Fibroblast of skin of scalp (primary cell): ENCODE results near the gene TERT.

ENCODE experiments used
- DNase-seq: peaks from one replicate; pipeline ENCODE4 v3.0.0-alpha.2; 2013

TERT gene

DNA sequence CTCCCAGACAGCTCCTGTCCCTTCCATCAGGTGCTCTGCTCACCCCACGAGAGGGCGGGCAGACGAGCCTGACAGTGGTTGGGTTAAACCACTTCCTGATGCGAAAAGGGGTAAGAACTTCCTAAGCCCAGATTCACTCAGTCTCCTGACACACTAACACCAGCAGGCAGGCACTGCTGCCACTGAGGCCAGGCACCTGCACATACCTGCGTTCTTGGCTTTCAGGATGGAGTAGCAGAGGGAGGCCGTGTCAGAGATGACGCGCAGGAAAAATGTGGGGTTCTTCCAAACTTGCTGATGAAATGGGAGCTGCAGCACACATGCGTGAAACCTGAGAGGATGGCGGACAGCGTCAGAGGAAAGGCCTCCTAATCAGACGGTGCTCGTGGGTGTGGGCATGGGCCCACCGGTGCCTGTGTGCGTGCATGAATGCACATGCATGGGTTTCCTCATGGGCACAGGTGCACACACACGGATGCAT is 39.7 kb downstream of the TERT start:
- DNase-seq, result no peak

DNA sequence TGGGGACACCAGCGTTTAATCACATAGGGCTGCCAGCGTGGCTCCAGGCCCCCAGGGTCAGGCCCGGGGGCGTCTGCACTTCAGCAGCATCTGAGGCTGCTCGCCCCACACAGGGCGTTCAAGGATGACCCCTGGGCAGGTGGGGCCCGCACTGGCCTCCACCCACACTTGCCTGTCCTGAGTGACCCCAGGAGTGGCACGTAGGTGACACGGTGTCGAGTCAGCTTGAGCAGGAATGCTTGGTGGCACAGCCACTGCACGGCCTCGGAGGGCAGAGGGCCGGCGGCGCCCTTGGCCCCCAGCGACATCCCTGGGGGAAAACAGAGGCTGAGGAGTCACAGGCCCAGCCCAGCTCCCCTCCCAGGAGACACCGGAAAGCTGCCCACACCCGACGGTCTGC is 40.7 kb downstream of the TERT start:
- DNase-seq, result no peak

DNA sequence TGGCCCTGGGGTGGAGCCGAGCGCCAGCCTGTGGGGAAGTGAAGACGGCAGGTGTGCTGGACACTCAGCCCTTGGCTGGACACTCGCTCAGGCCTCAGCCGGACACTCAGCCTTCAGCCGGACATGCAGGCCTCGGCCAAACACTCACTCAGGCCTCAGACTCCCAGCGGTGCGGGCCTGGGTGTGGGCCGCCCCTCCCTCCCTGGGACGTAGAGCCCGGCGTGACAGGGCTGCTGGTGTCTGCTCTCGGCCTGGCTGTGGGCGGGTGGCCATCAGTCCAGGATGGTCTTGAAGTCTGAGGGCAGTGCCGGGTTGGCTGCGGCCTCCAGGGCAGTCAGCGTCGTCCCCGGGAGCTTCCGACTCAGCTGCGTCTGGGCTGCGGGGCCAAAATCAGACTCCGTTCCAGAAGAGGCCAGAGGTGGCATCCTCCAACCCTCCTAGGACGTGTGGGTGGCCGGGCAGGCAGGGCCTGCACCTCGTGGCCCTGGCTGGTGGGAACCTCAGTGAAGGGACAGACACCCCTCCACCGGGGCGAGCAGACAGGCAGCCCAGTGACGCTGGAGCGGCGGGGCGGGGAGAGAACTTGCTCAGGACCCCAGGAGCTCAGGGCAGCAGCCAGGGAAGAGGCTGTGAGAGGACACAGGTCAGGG is 41.3 kb downstream of the TERT start:
- no peak for DNase-seq

DNA sequence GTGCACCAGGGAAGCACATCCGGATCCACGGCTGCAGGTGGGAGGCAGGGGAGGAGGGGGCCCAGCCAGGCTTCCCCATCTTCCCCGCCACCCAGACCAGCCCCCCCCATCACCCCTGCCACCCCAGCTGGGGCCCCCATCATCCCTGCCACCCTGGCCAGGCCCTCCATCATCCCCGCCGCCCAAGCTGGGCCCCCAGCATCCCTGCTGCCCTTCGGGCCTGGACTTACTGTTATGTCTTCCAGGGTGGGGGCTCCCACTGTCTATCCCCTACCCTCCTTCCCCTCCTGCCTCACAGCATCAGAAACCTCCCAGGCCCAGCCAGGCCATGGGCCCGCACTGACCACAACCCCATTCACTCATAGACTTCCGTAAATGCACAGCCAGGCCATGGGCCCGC is 42.2 kb downstream of the TERT start:
- no peak for DNase-seq

DNA sequence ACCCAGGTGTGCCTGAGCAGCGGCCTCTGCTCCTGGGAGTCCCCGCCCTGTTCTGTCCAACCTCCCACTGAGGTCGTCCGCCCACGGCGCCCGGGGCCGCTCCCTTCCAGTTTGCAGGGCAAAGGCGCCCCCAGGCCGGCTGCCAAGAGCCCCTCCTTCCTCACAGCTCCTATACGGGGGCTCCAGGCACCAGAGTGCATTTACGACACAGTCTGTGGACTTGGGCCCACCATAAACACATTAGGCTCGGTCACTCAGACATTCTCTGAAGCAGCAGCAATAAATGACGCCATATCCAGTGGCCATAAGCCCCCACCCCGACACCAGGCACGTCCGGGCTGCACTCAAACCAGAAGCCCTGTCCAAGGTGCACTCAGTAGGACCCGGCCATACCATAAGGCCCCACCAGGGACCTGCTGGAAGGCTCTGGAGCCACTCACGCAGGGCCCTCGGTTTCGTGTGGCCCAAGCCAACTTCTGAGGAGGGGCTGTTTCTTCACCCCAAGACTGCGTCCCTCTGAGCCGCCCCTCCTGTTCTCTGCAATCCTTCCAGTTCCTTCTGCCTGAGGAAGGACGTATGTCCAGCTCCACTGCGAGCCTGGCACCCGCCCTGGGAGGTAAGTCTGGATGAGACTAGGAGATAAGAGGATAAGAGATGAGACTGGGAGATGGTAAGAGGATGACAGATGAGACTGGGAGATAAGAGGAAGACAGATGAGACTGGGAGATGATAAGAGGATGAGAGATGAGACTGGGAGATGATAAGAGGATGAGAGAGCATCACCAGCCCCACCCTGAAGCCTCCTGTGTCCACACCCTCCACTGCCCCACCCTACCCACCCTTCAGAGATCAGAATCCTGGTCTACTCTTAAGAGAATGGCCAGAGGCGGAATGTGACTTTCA is 42.9 kb downstream of the TERT start:
- no peak for DNase-seq

DNA sequence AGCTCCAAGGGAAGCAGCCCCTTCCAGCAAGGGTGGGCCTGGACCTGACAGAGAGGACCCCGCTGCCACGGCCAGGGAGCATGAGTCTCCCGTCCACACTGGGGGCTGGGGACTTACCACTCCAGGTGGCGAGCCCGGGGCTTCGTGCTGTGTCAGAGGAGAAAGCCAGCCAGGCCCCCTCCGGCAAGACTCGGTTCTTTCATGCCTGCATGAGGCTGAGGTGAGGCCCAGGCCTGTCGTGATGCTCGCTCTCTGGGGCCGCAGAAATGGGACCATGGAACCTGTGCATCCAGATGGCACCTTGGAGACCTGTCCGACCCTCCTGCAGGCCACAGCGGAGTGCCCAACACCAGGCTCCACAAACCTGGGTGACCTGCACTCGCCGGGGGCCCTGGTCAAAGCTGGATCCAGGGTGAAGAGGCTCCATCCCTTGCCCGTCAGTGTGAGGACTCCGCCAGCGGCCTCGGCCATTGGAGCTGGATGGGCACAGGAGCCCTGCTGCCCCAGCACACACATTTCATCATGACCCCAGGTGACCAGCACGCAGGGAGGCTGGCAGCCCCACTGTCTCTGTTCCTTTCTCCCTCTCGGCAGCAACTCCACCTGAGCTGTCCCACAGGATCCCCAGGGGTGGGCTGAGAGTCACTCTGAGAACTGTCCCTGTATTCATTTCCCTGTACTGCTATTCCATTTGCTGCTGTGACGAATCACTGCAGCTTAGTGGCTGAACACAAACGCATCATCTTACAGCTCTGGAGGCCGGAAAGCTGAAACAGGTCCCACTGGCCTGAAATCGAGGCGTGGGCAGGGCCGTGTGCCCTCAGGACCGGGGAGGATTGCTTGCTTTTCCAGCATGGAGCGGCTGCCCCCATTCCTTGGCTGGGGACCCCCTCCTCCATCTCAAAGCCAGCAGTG is 45.2 kb downstream of the TERT start:
- no peak for DNase-seq

DNA sequence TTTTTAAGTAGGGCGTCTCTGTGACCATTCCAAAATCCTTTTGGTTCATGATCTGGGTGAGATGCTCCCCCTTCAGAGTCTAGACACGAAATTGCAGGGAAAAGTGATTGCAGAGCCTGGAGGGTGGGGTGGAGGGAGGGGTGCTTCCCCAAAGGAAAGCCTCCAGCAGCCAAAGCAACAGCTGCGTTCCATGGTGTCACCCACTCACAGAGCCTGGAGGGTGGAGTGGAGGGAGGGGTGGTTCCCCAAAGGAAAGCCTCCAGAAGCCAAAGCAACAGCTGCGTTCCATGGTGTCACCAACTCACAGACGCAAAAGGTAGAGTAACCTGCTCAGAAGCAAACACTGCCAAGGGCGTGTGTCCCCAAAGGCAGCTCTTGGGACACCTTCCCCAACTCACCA is 47.1 kb downstream of the TERT start:
- DNase-seq, result no peak

DNA sequence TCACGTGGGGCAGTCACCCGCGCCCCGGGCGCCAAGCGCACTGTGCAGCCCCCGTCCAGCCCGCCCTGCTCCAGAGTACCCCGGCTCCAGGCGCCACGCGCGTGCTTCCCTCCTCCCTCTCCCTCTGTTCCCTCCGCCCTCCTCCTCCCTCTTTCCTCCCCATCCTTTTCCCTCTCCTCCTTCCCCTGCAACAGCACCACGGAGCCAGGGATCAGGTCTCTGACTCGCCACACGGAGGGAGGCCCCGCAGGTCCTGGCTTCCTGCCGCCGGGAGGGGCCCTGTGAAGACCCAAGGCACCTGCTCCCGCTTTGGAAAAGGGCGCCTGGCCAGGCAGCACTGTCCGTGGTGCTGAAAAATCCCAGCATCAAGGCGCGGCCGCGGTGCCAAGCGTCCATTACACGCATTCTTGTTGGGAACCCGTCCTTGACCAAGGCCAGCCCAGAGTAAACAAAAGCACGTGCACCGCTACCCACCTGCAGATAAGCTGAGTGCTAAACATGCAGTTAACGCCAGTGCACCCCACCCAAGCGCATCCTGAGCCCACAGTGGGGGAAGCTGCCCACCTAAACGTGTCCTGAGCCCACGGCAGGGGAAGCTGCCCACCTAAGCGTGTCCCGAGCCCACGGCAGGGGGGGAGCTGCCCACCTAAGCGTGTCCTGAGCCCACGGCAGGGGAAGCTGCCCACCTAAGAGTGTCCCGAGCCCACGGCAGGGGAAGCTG is 48.0 kb downstream of the TERT start:
- DNase-seq, result peak; percentile 17

DNA sequence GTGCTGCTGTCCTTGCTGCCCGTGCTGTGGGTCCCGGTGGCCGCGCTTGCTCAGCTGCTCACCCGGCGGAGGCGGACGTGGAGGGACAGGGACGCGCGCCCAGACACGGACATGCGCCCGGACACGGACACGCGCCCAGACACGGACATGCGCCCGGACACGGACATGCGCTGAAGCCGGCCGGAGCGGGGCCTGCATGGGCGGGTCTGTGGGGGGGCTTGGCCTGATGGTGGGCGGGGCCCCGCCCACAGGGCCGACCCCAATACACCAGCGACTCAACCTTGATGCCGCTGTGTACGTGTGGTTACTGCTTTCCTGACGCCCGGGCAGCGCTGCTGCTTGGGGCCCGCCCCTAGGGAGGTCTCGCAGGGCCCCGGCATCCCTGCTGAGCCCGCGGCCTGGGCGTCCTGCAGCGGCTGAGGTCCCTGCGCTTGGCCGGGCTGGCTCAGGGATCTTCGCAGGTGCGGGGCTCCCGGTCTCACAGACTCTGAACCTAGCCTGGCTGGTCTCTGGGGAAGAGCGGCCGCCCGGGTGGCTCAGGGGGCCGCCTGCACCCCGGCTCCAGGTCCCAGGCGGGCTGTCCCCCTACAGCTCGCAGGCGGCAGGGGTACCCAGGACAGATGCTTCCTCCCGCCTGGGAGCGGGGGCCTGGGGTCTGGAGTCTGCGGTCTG is 48.8 kb downstream of the TERT start:
- no peak for DNase-seq

DNA sequence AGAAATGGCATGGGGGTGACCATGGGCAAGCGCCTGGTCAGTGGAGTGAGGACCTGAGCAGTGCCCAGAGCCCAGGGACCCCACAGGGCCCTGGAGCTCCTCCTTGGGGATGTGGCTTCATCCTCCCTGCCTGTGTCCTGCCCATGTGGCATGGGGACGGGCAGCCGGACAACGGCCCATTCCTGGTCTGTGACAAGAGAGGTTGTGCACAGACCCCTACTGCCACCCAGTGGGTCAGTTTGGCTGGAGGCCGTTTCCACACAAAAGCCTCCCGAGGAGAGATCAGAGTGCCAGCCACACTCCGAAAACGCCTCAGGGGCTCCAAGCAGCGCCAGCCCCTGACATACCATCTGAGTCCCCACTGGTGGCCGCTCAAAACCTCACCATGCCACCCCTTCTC is 49.9 kb downstream of the TERT start:
- DNase-seq, result no peak

DNA sequence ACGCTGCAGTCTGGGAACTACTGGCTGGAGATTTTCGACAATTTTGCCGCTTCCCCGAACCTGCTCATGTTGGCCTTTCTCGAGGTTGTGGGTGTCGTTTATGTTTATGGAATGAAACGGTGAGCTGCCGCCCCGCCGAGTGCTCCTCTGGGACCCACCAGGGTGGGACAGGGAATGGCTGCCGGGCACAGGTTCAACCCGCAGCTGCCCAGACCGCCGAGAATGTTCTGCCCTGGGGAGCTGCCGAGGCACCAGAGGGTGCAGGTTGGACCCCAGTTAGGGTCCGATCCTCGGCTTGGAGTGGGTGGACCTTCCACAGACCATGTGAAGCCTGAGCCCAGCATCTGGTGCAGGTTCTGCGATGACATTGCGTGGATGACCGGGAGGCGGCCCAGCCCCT is 50.6 kb downstream of the TERT start:
- DNase-seq, result no peak

DNA sequence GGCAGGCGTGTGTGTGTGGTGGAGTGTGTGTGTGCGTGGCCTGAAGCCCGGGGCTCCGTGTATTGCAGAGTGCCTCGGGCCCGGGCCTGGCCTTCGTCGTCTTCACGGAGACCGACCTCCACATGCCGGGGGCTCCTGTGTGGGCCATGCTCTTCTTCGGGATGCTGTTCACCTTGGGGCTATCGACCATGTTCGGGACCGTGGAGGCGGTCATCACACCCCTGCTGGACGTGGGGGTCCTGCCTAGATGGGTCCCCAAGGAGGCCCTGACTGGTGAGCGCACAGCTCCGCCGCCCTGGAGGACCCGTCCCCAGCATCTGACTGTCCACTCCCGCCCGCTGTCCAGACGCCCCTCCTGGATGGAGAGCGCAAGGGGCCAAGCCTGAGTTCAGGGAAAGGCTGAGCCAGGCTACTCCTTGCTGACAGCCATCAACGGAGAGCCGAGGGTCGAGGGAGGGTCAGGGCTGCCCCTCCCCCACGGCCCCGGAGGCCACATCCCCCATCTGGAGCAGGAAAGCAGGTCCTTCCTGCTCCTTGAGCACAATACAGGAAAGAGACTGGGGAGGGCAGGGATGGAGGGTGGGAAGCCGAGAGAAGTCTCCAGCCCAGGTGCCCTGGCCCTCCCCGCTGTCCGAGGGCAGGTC is 51.3 kb downstream of the TERT start:
- no peak for DNase-seq

DNA sequence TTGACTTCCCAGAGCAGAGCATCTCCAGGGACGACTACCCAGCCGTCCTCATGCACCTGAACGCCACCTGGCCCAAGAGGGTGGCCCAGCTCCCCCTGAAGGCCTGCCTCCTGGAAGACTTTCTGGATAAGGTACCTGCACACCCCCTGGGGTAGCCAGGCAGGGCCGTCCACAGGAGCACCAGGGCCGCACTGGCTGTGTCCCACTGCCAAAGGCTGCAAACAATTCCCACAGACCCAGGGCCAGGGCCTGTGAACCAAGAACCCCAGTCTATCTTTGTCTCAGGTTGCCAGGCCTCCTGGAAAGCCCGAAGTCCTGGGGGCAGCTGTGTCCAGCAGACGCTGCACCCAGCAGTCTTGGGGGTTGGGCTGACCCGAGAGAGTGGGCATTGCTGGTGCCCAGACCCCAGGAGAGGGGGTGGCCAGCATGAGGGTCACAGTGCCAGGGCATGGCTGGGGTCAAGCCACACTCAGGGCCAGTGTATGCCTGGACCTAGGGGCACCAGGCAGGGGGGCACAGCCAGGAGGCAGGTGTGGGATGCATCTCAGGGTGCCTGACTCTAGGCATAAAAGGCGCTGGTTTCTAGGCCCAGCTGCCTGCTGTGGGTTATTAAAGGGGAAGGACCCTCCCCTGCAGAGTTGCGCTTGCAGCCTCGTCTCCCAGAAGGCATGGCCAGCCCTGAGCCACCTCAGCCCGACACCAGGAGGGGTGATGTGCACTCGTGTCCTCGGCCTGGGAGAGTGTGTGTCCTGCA is 52.0 kb downstream of the TERT start:
- no peak for DNase-seq

DNA sequence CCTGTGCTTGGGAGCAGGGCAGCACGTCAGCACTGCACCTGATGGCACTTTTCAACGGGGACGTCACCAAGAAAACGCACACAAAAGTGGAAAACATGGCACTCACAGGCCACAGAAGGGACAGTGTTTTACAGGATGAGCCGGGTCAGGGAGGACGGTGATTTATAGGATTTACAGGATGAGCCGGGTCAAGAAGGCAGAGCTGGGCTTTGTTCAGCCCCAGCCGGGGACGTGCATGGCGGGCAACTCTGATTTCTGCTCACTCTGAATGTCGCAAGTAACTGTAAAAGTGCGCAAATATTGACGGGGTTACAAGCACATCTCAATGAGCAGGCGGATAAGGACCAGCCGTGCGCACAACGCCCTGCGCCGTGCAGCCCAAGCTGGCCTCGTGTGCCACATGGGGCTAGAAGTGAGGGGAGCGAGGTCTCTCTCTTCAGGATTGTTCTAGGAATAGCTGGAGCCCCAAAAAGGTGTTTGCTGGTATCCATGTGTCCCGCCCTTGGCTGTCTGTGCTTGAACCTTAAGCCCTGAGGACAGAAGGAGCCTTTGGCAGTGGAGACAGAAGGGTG is 53.3 kb downstream of the TERT start:
- DNase-seq, result no peak

DNA sequence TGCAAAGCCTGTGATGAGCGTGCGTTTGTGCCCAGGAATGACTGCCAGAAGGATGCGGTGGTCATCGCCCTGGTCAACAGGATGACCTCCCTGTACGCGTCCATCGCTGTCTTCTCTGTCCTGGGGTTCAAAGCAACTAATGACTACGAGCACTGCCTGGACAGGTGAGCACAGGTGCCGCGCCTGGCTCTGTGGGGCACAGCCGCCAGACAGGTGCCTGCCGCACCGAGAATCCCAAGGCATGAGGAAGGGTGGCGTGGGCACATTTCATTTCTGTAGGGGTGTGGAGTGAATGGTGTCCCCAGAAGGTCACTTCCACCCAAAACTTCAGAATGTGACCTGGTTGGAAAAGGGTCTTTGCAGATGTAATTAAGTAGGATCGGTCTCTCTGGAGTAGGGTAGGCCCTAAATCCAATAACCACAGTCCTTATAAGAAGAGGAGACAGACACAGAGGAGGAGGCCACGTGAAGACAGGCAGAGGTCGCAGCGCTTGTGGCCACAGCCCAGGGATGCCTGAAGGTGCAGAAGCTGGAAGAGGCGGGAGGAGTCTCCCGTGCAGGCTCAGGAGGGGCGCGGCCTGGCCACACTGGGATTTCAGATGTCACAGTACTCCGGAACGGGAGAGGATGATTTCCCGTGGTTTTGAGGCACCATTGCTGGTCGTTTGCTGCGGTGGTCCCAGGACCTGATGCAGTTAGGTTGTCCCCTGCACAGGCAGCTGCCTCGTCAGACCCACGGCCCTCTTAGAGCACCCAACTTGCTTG is 54.2 kb downstream of the TERT start:
- DNase-seq, result no peak

DNA sequence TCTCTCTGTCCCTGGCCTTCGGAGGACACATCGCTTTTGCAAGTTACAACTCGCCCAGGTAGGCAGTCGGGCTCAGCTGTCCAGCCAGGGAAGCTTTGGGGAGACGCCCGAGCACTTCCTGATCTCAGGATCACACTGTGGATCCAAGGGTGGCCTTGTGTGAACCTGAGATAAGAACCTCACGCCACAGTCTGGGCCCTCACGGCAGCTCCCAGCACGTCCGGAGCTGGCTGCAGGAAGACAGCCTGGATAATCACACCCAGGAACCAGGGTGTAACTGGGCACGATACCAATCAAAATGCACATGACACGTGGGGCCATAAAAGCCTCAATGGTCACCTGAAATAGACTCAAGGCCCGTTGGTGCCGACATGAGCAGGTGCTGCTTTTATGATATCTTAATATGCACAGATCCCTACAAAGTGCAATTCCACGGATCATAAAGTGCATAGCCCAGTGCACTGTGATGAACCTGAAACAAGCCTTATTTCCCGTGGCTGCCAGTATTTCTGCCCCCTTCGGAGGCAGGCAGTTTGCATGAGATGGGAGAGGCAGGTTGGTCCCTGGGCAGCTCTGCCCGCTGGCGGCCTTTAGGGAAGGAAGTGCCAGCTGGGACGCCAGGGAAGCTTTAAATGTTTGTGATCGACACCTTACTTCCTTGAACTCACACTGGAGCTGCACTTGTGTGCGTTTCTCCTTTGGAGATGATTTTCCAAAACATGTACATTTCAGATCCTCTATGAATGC is 55.2 kb downstream of the TERT start:
- no peak for DNase-seq

DNA sequence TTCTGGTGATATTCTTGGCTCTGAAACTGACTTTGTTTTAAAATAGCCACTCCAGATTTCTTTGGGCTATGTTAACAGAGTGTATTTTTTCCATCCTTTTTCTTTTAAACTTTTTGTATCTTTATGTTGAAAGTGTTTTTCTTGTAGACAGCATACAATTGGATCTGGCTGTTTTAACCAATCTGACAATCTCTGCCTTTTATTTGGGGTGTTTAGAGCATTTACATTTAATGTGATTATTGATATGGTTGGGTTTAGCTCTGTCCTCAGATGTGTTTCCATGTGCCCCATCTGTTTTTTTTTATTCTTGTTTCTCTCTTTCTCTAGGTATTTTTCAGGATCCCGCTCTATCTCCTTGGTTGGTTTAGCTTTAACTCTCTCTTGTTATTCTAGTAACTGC is 59.0 kb downstream of the TERT start:
- DNase-seq, result no peak

DNA sequence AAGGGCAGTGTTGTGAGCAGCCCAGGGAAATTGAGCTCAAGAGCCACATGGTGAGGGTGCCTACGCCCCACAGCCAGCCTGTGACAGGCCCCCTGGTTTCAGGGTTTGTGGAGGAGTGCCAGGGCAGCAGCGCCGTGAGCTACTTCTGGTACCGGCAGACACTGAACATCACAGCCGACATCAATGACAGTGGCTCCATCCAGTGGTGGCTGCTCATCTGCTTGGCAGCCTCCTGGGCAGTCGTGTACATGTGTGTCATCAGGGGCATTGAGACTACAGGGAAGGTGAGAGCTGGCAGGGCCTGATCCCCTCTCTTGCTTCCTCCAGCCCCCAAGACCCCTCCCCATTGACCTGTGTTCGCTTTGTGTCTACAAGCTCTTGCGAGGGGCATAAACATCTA is 59.5 kb downstream of the TERT start:
- no peak for DNase-seq

DNA sequence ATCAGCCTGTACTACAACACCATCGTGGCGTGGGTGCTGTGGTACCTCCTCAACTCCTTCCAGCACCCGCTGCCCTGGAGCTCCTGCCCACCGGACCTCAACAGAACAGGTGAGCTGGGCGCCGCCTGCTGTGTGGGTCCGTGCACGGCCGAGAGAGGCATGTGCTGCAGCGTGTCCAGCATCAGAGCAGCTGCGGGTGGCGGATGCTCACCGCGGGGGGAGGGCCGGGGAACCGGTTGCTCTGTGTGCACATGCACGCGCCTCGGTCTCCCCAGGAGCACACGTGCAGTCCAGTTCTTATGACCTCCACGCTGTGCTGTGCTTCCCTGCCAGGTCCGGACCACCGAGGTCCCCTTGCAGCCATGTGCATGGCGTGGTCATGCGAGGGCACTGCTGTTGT is 62.1 kb downstream of the TERT start:
- no peak for DNase-seq
